ENCODE results near the gene KCNIP4. TPM values are rescaled to one million over a fixed set of nuclear protein-coding genes. Genes with fewer than 3 reads are reported as not detected.

Gene KCNIP4
- total and polyA plus RNA-seq, 2 donors (not counting 3 experiments of a cell fraction or from before 2014, with no cell fraction given): not detected

GRCh38 chr4:21898101-21898500 lies 50.5 kb downstream of the KCNIP4 start:
- H3K9me1 ChIP-seq (replicated peaks; ENCODE audit: control insufficient read depth, extremely low read depth, insufficient read depth, low read length): no peaks in the 10 kb centered on the region
- ChIA-PET CTCF (no interaction called here), POLR2A (no interaction called here)
- H3K79me2 ChIP-seq (ENCODE audit: control insufficient read depth, insufficient read depth, low read length): no peaks in the 10 kb centered on the region
- DNase-seq (ENCODE audit: low read depth, low spot score) (no peak), FAIRE-seq (no peak)
- no peak overlapping the region for H3K4me2 ChIP-seq (ENCODE audit: insufficient read depth, low read length)
- dilution Hi-C loops (cut with MboI; ENCODE audit: extremely low pct_ligation_motif_present, low sequenced_read_pairs) (no loop called here), intact Hi-C loops (cut with micrococcal nuclease) (no loop called here)
- no peak overlapping the region for H2AFZ ChIP-seq (ENCODE audit: low read depth, low read length)
- H3K4me3 ChIP-seq (replicated peaks in 1 of 3; ENCODE audit: insufficient read depth in 1 of 3, low read depth in 1 of 3, low read length in 3 of 3): no peak overlapping the region
- H3K27ac ChIP-seq (ENCODE audit: insufficient read depth, low read depth, low read length): no peak overlapping the region
- H4K20me1 ChIP-seq (replicated peaks; ENCODE audit: control insufficient read depth, extremely low read depth, insufficient read depth, low read length): no peaks in the 10 kb centered on the region
- H3K27me3 ChIP-seq (ENCODE audit: control insufficient read depth in 2 of 2, insufficient read depth in 2 of 2, low read length in 2 of 2): no peaks in the 10 kb centered on the region
- no peaks in the 10 kb centered on the region for H3K4me1 ChIP-seq (ENCODE audit: control insufficient read depth, extremely low read depth, insufficient read depth, low read length)
- TF ChIP-seq EZH2 (IDR thresholded peaks at IDR 0.05; ENCODE audit: borderline replicate concordance, low read depth, low read length, severe bottlenecking) (no peak), MYC (IDR thresholded peaks at IDR 0.05; ENCODE audit: low read depth, low read length) (no peak), JUN (IDR thresholded peaks at IDR 0.05; ENCODE audit: borderline replicate concordance, insufficient read depth, insufficient read length, low read depth) (no peak), CTCF (IDR thresholded peaks at IDR 0.05; ENCODE audit: extremely low read depth in 1 of 2, insufficient read depth in 1 of 2, low read depth in 1 of 2, low read length in 2 of 2) (no peak), FOS (IDR thresholded peaks at IDR 0.05; ENCODE audit: borderline replicate concordance, insufficient read depth, low read length) (no peak), POLR2A (IDR thresholded peaks at IDR 0.05; ENCODE audit: low read depth, low read length) (no peak), GATA2 (IDR thresholded peaks at IDR 0.05; ENCODE audit: insufficient read depth, insufficient read length, low read depth, low read length) (no peak), POLR2AphosphoS5 (IDR thresholded peaks at IDR 0.05; ENCODE audit: insufficient read depth, low read depth, low read length) (no peak), MAX (IDR thresholded peaks at IDR 0.05; ENCODE audit: insufficient read depth, insufficient read length) (no peak)
- peaks cover 2% of the 10 kb centered on the region for H3K9me3 ChIP-seq (replicated peaks; ENCODE audit: control insufficient read depth, insufficient read depth, low read length)
- H3K9ac ChIP-seq (replicated peaks; ENCODE audit: extremely low read depth, insufficient read depth, low read length): no peak overlapping the region
- H3K36me3 ChIP-seq (ENCODE audit: control insufficient read depth in 2 of 2, extremely low read depth in 1 of 2, insufficient read depth in 2 of 2, low read length in 2 of 2): no peaks in the 10 kb centered on the region
- BruUV-seq (replicated peaks): no TSS peak

Measured in endothelial cell of umbilical vein (primary cell).